K562 treated with DMSO at 1 percent for 24 hours (cell line): ENCODE data around the gene DIP2C. TPM values are rescaled to one million over a fixed set of nuclear protein-coding genes. Genes with fewer than 3 reads are reported as not detected.

ENCODE experiments used
- total RNA-seq: library from RNA; unstranded; fragments of 300-600 nt; gene quantifications from 2 replicates; pipeline ENCODE4 v1.2.3, GENCODE V29; 2022; ENCODE audit warnings: low read depth; ENCODE audit not compliant: insufficient read depth

DIP2C gene, protein sequence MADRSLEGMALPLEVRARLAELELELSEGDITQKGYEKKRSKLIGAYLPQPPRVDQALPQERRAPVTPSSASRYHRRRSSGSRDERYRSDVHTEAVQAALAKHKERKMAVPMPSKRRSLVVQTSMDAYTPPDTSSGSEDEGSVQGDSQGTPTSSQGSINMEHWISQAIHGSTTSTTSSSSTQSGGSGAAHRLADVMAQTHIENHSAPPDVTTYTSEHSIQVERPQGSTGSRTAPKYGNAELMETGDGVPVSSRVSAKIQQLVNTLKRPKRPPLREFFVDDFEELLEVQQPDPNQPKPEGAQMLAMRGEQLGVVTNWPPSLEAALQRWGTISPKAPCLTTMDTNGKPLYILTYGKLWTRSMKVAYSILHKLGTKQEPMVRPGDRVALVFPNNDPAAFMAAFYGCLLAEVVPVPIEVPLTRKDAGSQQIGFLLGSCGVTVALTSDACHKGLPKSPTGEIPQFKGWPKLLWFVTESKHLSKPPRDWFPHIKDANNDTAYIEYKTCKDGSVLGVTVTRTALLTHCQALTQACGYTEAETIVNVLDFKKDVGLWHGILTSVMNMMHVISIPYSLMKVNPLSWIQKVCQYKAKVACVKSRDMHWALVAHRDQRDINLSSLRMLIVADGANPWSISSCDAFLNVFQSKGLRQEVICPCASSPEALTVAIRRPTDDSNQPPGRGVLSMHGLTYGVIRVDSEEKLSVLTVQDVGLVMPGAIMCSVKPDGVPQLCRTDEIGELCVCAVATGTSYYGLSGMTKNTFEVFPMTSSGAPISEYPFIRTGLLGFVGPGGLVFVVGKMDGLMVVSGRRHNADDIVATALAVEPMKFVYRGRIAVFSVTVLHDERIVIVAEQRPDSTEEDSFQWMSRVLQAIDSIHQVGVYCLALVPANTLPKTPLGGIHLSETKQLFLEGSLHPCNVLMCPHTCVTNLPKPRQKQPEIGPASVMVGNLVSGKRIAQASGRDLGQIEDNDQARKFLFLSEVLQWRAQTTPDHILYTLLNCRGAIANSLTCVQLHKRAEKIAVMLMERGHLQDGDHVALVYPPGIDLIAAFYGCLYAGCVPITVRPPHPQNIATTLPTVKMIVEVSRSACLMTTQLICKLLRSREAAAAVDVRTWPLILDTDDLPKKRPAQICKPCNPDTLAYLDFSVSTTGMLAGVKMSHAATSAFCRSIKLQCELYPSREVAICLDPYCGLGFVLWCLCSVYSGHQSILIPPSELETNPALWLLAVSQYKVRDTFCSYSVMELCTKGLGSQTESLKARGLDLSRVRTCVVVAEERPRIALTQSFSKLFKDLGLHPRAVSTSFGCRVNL (N-terminal part only)
- total RNA-seq = not detected in 2 replicates

DNA sequence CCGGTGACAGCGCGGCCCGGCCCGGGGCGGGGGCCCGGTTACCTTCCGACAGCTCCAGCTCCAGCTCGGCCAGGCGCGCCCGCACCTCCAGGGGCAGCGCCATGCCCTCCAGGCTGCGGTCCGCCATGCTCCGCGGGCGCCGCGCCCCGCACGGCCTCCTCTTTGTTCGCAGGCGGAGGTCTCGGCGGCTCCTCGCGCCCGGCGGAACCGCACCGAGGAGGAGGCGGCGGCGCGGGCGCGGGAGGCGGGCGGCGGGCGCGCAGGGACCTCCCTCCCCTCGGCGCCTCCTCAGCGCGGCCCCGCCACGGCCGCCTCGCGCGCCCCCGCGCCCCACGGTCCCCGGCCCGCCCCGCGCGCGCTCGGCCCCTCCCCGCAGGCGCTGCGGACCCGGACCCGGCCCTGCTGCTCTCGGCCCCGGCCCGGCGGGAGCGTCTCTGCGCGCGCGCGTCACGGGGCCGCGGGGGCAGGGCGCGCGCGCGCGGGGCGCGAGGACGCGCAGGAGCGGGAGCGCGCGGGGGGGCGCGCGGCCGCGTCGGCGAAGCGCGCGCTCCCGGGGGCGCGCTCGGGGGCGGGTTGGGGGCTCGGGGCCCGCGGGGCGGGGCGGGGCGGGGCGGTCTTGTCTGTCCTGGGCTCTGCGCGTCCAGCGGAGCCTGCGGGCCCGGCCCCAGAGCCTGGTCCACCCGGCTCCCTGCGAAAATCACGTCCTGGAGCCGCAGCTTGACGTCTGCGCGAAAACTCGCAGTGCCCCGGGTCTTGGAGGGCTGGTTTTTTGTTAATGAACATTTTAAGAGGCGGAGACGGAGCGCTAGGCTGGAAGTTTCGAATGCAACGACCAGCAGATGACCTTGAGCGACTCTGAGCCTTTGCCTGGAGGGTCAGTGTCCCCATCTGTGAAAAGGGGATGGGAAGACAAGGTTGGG is at the start of gene DIP2C:
DIP2C (minus strand) TSS at position 217 of the 920 bp plus-strand sequence; CDS start at position 127, 90 bp downstream.

Other genes with a start within 250 kb of the DIP2C start
- gene LARP4B, start 242.0 kb upstream of the DIP2C start, total RNA-seq = 20.7 and 24.4 TPM in 2 replicates